NCI-H446 treated with DMSO at 0.1 percent for 48 hours (cell line): Measurements from ENCODE around the gene NR3C1.

ENCODE experiments used
- DNase-seq: peaks from one replicate; lab custom pipeline; 2025; lab: John Stamatoyannopoulos, UW

The NR3C1 gene

DNA sequence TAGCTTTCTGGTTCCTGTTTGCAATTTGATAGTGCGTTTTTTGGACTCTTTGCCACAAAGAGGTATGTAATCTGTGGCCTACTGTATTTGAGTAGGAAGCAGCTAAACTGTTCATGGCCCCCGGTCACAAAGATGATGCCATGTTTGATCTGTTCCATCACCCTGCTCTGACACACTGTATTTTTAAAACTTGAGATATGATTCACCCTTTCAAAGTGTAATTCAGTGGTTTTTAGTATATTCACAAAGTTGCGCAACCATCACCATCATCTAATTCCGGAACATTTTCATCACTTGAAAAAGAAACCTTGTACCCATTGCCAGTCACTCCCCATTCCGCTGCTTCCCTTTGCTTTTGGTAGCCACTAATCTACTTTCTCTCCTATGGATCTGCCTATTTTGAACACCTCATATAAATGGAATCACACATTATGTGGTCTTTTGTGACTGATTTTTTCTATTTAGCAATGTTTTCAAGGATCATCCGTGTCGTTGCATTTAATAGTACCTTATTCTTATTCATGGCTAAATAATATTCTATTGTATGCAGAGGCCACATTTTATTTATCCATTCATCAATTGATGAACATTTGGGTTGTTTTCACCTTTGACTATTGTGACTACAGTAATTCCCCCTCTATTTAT is 141.6 kb downstream of the NR3C1 start:
- no peak for DNase-seq

DNA sequence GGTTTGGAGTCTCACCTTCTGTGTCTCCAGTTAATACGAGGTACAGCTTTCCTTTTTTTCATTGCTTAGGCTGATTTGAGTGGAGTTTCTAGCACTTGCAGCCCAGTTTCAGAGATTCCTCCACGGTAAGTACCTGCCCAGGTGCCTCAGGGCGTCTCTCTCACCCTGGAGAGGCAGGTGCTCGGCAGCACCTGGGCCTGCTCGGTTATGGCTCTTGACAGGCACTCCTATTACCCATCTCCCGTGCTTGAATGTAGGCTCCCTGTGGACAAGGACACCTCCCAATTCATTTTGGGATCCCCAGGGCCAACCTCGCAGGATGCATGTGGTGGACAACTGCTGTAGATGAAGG is 144.3 kb downstream of the NR3C1 start:
- no peak for DNase-seq

DNA sequence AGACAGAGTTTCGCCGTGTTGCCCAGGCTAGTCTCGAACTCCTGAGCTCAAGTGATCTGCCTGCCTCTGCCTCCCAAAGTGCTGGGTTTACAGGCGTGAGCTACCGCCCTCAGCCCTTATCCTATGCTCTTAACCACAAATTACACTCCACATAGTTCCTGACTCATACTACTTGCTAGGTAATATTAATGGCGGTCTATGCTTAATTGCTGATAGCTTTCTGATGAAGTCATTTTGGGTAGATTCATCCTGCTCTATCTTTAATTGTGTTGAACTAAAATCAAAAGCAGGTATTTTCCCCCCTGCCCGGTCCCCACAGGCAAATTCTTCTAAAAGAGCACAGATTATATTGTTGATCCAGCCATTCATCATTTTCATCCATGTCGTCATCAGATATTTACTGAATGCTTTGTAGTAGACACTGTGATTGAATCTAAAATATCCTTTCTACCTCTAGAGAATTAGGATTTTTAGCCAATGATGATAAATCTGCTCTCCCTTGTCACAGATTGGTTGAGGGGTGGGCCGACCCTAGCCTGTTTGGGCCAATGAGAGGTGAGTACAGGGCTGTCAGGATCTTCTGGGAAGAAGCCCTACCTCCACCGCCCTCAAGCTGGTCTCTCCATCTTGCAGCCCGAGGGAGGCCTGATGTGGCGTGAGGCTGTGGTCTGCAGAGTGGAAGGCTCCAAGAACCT is 144.8 kb downstream of the NR3C1 start:
- no peak for DNase-seq

DNA sequence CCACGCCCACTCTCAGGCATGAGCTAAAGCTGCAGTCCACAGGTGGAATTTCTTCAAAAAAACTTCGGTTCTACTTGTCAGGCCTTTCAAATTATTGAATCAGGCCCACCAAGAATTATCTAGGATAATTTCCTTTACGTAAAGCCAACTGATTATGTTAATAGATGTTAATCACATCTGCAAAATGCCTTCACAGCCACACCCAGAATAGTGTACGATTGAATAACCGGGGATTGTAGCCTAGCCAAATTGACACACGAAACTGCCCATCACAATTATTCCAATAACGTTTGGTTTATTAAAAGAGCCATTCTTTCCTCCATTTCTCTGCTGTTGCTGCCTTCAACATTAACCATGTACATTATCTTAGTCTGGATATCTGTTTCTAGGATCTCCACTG is 148.7 kb downstream of the NR3C1 start:
- DNase-seq: no peak

DNA sequence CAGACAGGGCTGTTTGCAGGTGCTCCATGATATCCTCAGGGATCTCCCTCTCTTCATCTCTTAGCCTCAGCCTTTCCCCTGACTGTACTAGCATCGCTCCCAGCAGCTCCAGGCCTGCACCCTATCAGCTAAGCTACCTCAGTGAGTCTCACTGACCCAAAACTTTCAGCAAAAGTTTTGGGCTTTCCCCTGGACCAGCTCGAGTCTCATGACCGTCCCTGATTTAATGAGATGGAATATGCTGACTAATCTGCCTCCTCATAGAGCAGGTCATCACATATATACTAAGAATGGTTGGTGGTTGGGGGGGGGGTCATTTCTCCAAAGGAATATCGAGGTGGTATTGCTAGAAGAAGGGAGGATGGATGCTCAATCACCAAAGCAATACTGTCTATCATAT is 151.5 kb downstream of the NR3C1 start:
- DNase-seq: no peak

DNA sequence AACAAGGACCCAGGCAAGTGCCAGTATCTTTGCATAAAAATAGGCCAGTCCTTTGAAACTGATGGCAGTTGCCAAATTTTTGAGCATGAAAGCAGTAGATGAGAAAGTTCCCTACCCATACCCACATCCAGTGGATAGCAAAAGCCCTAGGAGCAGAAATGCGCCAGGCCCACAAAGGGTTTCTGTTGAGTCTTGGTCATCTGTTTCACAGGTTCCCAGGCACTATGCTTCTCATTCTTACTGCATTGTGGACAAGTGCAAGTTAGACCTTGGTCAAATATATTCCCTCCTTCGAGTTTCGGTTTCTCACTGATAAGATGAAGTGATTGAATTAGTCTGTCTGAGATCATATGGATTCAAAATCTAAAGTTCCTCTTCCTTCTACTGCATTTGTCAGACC is 152.3 kb downstream of the NR3C1 start:
- no peak for DNase-seq

DNA sequence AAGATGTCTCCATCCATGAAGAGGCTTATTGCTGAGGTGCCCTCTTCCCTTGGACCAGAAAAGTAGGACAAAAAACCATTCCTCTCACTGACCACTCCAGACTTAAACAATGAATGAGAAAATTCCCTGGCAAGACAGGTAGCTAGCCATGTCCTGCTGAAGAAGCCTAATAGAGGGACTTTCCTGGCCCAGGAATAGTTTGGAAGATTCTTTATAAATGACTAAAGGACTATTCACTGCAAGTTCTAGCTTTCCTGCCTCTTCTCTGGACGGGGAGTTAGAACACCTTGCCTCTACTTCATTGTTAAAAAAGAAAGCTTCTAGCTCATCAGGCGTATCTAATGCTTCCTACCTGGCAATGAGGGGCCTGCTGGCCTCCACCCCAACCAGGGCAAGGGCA is 153.6 kb downstream of the NR3C1 start:
- no peak for DNase-seq

DNA sequence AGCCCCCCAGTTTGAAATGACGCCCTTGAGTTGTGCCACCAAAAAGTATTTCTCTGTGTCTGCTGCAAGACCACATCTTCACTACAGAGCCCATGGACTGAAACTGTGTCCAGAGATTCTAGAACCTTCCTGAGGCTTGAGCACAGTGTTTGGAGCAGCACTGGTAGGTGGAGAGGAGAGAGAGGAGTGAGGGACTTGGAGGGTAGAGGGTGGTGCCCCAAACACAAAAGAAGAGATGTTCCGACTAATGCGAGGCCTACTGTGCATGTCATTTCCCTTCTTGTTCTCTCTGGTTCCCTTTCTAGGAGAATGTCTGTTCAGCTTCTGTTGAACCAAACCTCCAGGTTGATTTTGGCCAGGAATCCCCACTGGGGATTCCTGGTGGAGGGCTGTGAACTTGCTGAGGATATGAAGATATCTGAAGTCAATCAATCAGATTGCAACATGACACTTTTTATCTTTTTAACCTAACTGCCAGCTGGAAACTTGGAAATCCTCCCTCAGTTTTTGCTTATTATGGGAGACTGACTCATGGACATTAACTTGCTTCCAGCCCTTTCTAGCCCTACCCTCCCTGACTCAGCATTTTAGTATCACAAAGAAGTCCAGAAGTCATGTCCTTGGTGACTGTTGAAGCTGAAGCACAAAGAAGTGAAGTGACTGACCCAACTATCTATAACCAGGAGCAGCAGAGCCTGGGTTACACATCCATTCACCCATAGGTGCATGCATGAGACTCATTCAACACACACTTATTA is 154.5 kb downstream of the NR3C1 start:
- no peak for DNase-seq

DNA sequence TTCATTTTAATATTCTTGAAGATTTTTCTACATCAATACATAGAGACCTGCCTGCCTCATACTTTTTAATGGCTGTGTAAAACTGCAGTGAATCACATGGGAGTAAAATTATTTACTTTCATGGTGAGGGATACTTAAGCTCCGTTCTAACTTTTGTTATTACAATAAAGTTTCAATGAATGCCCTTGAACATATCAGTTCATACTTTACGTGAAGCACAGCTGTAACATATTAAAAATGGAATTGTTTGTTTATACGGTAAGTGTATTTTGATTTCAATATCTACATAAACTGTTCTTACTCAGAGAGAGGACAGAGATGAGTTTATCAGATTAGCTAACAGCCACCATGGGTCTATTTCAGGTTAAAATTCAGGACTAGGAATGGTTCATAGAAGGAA is 155.1 kb downstream of the NR3C1 start:
- DNase-seq: no peak

DNA sequence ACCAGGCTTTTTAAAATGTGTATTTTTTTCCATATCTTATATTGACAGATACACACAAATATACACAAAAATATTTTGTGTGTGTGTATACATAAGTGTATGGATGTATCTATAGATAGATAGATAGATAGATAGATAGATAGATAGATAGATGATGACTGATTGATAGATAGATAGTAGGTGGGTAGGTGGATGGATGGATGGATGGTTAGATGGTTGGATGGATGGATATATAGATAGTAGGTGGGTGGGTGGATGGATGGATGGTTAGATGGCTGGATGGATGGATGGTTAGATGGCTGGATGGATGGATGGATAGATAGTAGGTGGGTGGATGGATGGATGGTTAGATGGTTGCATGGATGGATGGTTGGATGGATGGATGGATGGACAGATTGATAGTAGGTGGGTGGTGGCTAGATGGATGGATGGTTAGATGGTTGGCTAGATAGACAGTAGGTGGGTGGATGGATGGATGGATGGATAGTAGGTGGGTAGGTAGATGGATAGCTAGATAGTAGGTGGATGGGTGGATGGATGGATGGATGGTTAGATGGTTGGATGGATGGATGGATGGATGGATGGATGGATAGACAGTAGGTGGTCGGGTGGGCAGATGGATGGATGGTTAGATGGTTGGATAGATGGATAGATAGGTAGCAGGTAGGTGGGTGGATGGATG is 156.2 kb downstream of the NR3C1 start:
- DNase-seq: no peak

DNA sequence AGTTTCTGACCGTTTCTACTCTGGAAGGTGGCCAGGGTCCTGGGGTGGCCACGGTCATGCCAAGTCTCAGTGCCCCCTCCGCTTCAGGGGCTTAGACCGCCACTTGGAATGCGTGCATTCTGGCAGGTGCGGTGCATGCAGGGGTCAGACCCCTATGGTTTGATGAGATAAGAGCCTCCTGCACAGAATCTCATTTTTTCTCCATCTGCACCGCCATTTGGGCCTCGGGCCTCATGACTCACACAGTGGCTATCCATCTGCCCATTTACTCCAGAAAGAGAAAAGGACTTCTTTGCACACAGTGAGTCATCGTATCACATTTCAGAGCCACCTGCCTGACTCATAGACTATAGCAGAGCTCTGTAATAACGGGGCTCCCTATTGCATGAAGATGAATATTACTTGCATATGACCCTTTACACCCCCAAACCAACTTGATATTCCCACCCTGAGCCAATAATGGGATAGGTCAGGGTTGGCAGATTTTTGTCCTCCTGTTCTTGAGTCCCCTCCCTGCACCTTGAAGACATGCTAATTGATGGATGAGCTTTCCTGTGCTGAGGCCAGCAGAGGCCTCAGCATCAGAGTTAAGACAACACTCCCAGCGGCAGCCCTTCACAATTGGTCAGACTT is 157.4 kb downstream of the NR3C1 start:
- peak; percentile 95 for DNase-seq

DNA sequence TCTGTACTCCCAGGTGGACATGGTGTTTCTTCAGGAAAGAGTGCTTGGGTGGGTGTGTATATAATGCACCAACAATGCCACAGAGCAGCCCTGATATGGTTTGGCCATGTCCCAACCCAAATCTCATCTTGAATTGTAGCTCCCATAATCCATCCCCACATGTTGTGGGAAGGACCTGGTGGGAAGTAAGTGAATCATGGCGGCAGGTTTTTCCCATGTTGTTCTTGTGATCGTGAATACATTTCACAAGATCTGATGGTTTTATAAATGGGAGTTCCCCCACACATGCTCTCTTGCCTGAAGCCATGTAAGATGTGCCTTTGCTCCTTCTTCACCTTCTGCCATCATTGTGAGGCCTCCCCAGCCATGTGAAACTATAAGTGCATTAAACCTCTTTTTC is 158.5 kb downstream of the NR3C1 start:
- DNase-seq: no peak

DNA sequence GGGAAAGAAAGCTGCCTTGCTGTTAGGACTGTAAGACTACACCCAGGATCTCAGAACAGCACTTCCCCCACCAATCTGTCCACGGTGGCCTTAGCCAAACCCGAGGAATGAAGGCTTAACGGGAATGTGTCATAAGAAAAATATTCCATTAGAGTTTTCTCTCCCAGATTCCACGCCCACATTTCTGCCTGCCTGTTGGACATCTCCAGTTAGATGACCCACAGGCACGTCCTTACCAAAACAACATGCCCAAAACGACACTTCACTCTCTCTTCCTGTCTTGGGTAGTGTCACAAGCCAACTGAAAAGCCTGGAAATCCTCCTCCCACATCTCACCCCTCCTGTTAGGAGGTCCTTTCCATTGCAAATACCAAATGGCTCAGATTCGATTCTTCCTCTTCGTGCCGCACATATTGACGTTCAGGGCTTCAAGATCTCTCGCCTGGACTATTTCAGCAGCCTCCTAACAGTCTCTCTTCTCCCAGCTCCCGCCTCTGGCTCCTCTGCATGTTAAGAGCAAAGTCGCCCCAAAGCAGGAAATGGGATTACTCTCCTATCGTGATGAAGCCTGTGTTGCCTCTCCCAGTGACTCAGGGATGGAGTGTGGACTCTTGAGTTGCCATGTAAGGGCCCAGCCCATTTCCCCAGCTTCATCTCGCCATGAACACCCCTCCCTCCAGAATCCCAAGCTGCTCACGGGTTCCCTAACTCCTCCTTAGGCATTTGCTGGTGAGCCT is 159.3 kb downstream of the NR3C1 start:
- peak; percentile 88 for DNase-seq

DNA sequence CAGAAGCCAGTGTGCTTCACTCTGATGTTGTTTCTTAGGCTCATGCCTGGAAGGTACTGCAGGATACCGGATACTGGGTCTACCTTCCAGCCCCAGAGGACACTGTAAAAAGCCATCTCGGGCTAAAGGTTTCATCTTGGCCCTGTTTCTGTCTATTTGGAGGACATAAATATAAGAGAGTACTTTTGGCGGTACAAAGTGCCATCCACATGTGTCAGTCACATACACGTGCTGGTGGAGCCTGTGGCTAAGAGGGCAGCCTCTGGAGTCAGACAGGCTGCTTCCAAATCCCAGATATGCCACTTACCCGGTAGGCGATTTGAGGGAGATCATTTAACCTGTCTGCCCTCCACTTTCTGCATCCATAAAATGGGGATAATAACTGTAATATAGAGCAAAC is 160.4 kb downstream of the NR3C1 start:
- no peak for DNase-seq

DNA sequence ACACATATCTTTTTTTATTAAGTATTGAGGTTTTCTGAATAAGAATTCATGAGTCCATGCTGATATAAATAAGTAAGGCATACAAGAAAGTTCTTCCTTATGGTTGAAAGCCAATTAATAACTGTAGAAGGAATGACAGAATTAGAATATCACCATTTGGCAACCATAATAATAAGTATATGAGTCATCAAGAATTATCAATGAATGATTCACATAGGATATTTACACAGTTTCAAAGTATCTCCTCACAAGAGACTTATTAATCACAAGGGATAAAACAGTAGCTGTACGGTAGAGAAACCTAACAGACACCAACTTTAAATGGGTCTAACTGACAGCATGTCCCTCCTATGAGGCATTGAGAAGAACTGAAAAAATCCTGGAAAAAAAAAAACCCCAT is 161.6 kb downstream of the NR3C1 start:
- peak; percentile 48 for DNase-seq

DNA sequence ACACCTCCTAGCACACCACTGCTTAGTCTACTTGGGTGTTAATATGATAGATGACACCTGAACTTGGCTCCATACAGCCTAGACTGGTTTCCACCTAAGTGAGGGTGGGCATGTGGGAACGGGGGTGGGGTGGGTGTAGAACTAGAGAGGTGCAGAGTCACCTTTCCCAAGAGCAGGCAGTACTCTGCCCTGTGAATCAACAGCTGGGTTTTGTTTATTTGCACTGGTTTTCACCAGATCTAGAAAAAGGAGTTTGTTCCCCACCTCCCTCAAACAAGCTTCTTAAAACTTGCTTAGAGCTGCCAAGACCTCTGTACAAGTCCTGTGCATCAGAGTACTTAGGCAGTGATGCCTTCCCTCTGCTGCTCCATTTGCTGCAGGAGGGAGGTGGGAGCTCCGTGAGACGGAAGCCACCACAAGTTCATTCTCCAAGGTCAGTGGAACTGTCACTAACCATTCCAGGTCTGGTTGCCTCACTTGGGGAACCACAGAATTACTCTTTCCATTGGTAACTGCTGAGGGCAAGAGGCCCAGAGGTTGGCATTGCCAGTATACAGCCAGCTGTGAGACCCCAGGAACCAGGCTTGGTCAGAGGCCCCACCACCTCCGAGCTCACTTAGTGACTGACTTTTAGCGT is 163.5 kb downstream of the NR3C1 start:
- no peak for DNase-seq

DNA sequence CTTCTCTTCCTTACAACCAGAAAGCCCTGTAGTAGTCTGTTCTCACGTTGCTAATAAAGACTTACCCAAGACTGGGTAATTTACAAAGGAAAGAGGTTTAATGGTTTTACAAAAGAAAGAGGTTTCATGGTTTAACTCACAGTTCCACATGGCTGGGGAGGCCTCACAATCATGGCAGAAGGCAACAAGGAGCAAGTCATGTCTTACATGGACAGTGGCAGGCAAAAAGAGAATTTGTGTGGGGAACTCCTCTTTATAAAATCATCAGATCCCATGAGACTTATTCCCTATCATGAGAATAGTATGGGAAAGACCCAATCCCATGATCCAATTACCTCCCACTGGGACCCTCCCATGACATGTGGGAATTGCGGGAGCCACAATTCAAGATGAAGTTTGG is 164.9 kb downstream of the NR3C1 start:
- no peak for DNase-seq

DNA sequence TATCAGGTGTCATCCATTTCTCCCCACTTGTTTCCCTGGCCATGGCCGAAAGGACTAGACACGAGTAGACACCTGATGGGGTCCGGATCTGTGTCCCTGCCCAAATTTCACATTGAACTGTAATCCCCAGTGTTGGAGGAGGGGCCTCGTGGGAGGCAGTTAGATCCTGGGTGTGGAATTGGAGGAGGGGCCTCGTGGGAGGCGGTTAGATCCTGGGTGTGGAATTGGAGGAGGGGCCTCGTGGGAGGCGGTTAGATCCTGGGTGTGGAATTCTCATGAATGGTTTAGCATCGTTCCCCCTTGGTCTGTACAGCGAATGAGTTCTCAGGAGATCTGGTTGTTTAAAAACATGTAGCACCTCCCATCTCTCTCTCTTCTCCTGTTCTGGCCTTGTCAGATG is 165.8 kb downstream of the NR3C1 start:
- DNase-seq: no peak

DNA sequence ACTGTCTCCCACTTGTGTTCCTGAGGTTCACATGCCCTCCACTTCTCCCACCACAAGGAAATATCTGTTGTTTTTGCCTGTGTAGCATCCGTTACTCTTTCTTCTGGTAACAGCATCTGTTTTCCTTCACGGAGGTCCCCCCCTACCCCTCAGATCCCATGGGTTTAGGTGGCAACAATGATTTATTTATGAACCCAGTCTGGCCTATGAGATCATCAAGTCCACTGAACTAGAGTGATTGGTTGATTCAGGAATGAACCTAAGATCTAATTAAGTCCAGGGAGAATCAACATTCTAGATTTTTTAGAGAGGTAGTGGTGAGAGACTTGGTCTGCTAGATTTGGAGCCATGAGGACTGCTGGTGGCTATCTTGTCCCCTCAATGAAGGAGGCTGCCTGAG is 166.8 kb downstream of the NR3C1 start:
- no peak for DNase-seq

DNA sequence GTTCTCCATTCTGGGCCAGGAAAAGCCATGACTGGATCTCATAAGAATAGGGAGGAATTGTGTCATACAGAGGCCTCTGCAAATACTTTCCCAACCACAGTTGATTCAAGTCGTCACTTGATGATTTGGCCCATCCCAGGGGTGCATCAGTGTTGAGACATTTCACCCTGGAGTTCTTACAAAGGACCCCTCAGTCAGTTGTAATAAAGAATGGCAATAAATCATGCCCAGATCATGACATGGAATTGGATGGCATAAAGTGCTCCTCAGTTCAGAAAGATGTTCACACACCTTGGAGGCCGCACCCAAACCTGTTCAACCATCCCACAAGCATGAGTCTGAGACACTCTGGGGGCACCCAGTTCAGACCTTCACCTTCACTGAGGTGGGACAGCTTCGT is 168.1 kb downstream of the NR3C1 start:
- DNase-seq: no peak

DNA sequence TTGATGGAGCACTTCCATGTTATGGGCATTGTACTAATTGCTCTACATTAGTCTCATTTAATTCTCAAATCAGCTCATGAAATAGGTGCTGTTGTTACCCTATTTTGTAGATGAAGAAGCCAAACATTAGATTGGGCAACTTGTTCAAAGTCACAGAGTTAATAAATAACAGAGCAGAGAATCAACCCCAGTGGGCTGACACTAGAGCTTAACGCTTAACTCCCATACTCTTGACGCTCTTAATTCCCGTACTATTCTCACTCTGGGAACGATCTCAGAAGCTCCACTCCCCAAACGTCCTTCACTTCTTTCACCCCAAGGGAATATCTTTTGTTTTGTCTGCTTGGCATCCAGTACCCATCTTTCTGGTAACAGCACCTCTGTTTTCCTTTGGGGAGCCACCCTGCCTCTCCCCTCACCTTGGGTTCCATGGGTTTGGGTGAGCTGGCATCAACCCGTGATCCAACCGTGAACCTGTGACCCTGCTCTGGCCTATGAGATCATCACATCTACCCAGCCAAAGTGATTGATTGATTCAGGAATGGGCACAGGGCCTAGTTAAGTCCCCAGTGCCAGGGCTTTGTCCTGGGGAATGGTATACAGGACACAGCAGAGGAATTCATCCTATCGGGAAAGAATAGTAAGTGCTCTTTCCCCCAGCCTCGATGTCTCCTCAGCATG is 169.2 kb downstream of the NR3C1 start:
- no peak for DNase-seq
